HG02840 (cell line): Measurements from ENCODE around the gene RHOD.

Experiments used
- ATAC-seq: cut with Tn5 transposase; IDR thresholded peaks from one replicate; pipeline ENCODE4 v1.9.1; 2021; ENCODE audit warnings: mild to moderate bottlenecking, moderate library complexity, moderate number of reproducible peaks; ENCODE audit not compliant: unreplicated experiment, low FRiP score

RHOD gene

DNA sequence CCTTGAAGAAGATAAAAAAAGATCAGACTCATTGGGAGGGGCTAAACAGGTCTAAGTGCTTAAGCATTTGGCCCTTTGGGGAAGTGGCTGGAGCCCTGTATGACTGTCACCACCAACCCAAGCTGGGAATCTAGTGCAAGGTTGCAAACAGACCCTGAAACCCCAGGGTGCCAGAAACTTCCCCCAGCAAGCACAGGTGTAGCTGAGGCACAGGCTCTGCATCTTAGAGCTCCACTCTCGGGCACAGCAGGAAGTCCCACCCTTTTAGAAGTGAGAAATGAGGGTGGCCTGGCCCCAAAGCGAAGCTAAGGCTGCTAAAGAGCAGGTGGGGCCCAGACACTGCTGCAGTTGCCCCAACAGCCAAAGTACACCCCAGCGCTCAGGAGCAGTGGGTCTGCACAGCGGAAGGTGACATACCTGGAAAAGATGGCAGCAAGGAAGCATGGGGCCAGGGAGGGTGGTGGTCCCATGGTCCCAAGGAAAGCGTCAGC lies 56.6 kb downstream of the RHOD start:
- no peak for ATAC-seq

DNA sequence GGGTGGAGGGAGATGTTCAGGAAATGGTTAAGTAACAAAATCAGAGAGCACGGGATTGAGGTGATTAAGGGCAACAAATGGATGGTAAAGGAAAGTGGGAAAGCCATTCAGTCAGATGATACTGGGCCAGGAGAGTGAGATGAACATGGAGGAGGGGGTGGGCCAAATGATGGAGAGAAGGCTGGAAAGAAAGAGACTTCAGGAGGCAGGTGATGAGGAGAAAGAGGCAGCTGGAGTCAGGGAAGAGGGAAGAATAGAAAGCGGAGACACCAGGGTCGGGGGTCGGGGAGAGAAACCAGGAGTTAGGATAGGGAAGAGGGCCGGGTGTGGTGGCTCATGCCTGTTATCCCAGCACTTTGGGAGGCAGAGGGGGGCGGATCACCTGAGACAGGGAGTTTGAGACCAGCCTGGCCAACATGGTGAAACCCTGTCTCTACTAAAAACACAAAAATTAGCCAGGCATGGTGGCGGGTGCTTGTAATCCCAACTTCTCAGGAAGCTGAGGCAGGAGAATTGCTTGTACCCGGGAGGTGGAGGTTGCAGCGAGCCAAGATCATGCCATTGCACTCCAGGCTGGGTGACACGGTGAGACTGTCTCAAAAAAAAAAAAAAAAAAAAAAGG lies 57.7 kb downstream of the RHOD start:
- no peak for ATAC-seq

DNA sequence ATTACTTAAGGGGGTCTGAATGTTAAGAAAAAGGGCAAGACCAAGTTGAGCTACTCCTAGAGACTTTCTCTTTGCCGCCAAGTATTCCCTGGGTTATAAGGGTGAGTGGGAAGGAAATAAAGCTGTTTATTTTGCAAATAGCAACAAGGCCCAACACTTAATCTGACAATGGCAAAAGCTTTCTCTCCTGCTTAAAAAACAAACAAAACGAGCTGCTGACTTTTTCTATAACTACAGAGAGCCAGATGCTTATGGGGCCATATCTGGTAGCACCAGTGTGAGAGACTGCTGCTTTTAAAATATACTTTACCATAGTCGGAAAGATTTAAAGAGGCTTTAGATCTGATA lies 60.1 kb downstream of the RHOD start:
- no peak for ATAC-seq

DNA sequence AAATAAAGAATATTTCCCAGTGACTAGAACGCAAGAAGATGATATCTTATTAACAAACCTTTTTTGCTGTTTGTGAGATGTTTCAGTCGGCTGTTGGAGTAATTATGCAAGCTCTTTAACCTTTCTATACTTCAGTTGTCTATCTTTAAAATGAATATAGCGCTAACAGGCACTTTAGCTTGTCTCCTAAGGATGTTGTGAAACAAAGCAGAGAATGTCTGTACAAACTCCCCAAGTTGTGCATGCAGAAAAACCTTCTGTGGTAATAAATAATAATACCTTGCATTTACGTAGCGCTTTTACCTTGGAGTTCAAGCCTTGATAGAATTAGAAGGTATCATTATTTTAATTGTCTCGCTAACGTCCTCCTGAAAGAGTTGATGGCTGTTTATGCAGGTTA lies 60.5 kb downstream of the RHOD start:
- no peak for ATAC-seq

DNA sequence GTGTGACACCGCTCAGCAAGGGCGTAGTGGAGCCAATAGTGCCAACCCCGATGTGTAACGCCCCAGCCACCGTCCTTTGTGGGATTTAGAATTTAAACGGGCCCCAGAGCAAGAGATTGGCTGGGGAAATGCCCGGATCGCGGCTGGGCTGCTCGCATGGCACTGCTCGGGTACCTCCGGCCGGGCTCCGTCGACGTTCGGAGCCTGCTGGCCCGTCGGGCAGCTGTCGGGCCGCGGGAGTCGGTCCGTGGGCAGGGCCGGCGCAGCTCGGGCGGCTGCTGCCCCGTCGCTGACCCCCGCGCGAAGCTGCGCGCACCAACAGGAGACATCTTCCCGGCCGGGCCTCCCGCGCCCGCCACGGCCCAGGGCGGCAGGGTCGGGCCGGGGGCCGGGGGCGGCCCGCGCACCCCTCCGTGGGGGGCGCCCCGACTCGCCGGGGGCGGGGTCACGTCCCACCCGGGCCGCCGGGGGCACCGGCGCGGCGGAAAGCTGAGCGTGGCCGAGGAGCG lies 61.1 kb downstream of the RHOD start:
- ATAC-seq, result peak; percentile 6

DNA sequence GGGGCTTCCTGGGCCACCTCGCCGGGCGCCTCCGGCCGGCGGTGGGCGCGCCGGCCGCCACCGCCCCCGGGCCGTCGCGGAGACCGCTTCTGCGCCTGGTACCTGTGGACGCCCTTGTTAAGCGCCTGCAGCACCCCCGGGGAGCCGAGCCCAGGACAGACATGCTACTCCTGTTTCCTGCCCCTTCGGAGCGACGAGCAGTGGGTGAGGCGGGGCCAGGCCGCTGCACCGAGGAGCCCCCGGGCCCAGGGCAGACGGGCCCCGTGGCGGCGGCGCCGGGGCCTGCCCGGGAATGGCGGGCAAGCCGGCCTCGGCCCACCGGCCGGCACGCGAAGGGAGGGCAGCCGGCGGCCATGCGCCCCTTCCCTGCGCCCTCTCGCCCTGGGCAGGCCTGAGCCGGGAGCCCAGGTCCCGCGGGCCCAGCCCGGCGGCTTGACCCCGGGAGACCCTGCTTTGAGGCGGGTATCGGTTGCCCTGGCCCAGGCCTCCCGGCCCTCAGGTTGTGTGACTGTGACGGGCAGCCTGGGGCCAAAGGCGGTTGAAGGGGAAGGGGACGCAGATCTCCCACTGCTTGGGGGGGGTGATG lies 61.6 kb downstream of the RHOD start:
- ATAC-seq, result peak; percentile 14

DNA sequence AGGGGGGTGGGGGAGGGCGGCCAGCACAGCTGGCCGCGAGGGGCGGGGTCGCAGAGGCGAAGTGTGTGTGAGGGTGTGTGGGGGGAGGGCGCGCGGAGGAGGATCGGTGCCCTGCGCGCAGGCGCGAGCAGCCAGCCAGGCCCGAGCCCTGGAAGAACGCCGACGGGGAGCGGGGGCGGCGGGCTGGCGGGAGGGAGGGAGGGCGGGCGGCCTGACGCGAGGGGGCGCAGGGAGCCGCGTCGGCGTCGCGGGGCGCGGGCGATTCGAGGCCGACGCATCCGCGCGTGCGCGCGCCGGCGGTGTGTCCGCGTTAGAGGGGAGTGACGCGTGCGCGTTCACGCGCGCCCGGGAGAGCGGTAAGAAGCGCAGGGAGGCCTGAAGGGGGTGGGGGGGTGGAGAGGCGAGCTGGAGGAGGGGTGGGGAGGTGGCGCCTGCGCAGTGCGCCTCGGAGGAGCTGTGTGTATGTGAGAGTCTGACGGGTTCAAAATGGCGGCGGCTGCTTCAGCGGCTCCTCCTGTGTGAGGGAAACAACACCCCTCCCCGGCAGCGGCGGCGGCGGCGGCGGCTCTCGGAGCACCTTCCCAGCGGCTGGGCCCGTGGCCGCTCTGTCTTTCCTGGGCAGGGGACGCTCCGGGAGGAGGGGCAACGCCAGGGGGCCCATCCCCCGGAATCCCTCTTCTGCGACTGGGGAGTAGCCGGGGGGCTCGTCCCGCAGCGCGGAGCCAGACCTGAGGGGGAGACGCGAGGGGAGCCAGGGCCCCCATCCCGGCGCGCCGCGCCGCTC lies 62.3 kb downstream of the RHOD start, which contains the start of gene KDM2A:
Gene KDM2A (plus strand): TSS at position 463 of the 784 bp plus-strand sequence. CDS start 2,054 bp downstream, outside the sequence.
- ATAC-seq, result peak; percentile 68

DNA sequence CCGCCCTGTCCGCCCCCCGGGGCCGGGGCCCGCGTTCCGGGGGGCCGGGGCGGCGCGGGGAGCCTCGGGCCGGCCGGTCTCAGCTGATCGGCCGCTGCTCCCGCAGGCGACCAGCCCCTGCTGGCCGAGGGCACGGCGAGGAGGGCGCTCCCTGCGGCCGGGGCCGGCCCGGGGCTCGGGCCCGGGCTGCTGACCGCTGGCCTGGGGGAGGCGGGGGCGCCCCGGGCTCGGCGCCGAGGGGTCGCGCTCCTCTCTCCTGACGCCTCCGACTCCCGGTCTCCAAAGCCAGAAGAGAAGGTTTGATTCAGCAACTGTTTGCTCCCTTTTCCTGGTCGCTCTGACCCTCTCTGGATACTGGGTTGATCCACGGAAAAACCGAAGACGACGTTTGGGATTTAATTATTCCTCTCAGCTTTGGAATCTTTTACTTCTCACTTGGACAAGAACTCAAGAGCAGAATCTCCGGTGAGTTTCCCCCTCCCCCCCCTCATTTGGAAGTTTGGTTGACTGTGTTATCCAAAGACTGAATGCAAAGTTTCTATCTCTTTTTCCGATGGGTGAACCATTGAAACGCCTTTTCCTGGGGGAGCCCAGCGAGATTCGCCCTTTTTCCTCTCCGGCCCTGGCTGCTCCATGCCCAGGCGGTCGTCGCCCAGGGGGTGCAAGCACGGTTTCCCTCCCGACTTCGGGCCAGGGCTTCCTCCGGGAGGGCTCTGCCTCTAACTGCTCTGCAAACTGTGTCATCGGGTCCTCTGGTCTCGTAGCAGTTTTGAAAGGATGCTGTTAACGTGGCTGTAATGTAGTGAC lies 63.1 kb downstream of the RHOD start:
- ATAC-seq, result peak; percentile 15

DNA sequence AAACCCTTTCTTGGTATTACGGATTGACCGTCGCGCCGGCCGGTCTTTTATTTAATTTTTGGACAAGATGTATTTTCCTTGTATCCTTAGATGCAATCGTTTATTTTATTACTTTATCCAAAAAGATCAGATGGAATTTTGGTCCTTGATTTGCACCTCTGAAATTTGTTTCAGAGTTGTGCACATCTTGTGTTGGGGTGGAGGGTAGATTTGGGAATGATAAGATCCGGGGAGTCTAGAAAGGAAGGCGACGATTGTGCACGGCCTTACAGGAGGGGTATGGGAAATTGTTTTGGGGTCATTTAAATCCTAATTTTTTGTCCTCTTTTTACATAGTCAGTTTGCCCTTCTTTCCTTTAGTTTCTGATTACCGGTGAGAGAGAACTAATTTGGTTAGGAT lies 63.8 kb downstream of the RHOD start:
- ATAC-seq, result no peak

DNA sequence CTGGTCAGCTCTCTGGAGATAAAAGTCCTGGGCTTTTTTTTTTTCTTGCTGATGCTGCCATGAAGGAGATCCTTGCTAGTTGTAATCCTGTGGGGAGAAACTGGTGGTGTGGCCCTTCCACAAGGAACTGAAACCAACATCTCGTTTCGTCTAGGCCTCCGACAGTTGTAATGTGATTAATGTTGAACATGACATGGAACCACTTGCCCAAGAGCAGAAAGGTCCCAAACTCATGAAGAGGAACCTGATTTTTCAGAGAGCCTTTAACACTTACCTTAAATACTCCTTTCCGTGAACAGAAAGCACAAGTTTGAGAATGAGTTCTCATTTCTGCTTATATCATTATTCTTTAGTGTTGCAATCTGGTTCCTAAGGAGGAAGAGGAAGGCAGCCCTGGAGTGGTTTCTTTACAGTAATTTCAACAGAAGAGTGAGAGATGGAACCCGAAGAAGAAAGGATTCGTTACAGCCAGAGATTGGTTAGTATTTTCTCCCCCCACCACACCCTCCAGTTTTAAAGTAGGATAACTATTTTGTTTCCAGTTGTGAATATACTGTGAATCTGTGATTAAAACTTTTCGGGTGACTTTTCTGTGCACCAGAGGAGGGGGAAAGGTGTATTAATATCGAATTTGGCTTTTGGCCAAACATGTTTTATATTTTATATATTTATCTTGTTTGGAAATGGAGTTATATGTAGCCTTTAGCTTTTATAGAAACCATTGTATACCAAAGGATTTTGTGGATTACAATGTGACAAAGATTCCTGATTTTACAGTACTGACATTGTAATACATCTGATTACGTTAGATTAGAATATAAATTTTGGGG lies 64.4 kb downstream of the RHOD start:
- ATAC-seq, result no peak
